K562 (cell line): Measurements from ENCODE around the gene FAM20B. TPM values are rescaled to one million over a fixed set of nuclear protein-coding genes. Genes with fewer than 3 reads are reported as not detected.

ENCODE experiments used
- ATF1 ChIP-seq, 2 experiments: fragments of 450-650 bp in 1 of 2; IDR thresholded peaks; 2 replicates each; pipeline ENCODE4 v1.6.1; 2016; ENCODE audit warnings: missing compliant biosample characterization in 1 of 2, missing genetic modification characterization in 1 of 2
- CBFA2T2 ChIP-seq: fragments of 450-650 bp; conservative IDR thresholded peaks from 2 replicates; pipeline ENCODE4 v1.6.1; 2017; ENCODE audit warnings: mild to moderate bottlenecking
- CBFA2T3 ChIP-seq: fragments of 450-650 bp; IDR thresholded peaks from 2 replicates; pipeline ENCODE4 v1.6.1; 2017
- CCNT2 ChIP-seq: IDR thresholded peaks from 2 replicates; pipeline ENCODE4 v1.6.1; 2011; ENCODE audit warnings: borderline replicate concordance, low read depth, mild to moderate bottlenecking, moderate library complexity, mixed read lengths, low read length; ENCODE audit not compliant: insufficient read length; ENCODE audit errors: extremely low read depth
- DACH1 ChIP-seq: fragments of 450-650 bp; IDR thresholded peaks from 2 replicates; pipeline ENCODE4 v1.6.1; 2018; ENCODE audit not compliant: partially characterized antibody
- ESRRA ChIP-seq: fragments of 450-650 bp; IDR thresholded peaks from 2 replicates; pipeline ENCODE4 v1.6.1; 2014; ENCODE audit warnings: low read depth, mild to moderate bottlenecking, moderate library complexity, borderline replicate concordance
- GATAD2A ChIP-seq: fragments of 450-650 bp; IDR thresholded peaks from 2 replicates; pipeline ENCODE4 v1.6.1; 2017
- HDAC6 ChIP-seq: IDR thresholded peaks from 2 replicates; pipeline ENCODE4 v1.6.1; 2012; ENCODE audit warnings: low read depth, mild to moderate bottlenecking, control low read depth, inconsistent platforms, low read length, moderate library complexity
- JUND ChIP-seq, 2 experiments: IDR thresholded peaks; 2 replicates in 1 of 2; 3 replicates in 1 of 2; pipeline ENCODE4 v1.6.1; 2011; ENCODE audit warnings: borderline replicate concordance in 2 of 2, low read depth in 2 of 2, low read length in 2 of 2, improper control_type of control experiment in 1 of 2, missing biosample characterization in 1 of 2, missing genetic modification characterization in 1 of 2, missing genetic modification reagents in 1 of 2
- MAFG ChIP-seq: fragments of 450-650 bp; conservative IDR thresholded peaks from 2 replicates; pipeline ENCODE4 v1.6.1; 2016; ENCODE audit warnings: missing genetic modification characterization, missing compliant biosample characterization
- MTA2 ChIP-seq: fragments of 450-650 bp; IDR thresholded peaks from 2 replicates; pipeline ENCODE4 v1.6.1; 2016; ENCODE audit warnings: low read depth
- NCOR1 ChIP-seq: fragments of 450-650 bp; IDR thresholded peaks from 2 replicates; pipeline ENCODE4 v1.6.1; 2016; ENCODE audit warnings: mild to moderate bottlenecking, moderate library complexity
- PHB ChIP-seq: fragments of 250-450 bp; sonication (Bioruptor Pico); IDR thresholded peaks from 2 replicates; pipeline ENCODE4 v1.5.0; 2021
- PML ChIP-seq: IDR thresholded peaks from 2 replicates; pipeline ENCODE4 v1.6.1; 2012; ENCODE audit warnings: low read length, inconsistent platforms
- RBM22 ChIP-seq: fragments of 200-400 bp; formaldehyde crosslinking; IDR thresholded peaks from 2 replicates; pipeline ENCODE4 v1.6.1; 2018; ENCODE audit warnings: low read length, low read depth; ENCODE audit not compliant: poor library complexity, severe bottlenecking
- RFX5 ChIP-seq: IDR thresholded peaks from 2 replicates; pipeline ENCODE4 v1.6.1; 2011; ENCODE audit warnings: low read depth, mild to moderate bottlenecking, improper control_type of control experiment, low read length
- SOX6 ChIP-seq: fragments of 450-650 bp; IDR thresholded peaks from 2 replicates; pipeline ENCODE4 v1.6.1; 2014; ENCODE audit warnings: mild to moderate bottlenecking
- ZNF175 ChIP-seq: fragments of 200-800 bp; sonication (Bioruptor generic); IDR thresholded peaks from 2 replicates; pipeline ENCODE4 v1.6.1; 2016; ENCODE audit warnings: low read depth, mild to moderate bottlenecking, missing genetic modification characterization, missing compliant biosample characterization
- polyA plus RNA-seq, 8 experiments: library from polyadenylated mRNA; depleted of rRNA in 4 of 8; stranded (reverse) in 5 of 8; unstranded in 3 of 8; fragments of >200 nt; fragmentation: Nextera tagmentation in 2 of 8; fragmentation: Illumina TruSeq in 1 of 8; extraction: Ambion mirVana in 2 of 8; extraction: Trizol in 1 of 8; gene quantifications; 2 replicates each; pipeline versions ENCODE4 v1.2.1 to v1.2.3, GENCODE V29; 2011 to 2014; ENCODE audit warnings: inconsistent platforms in 1 of 8, missing spikeins in 1 of 8
- total RNA-seq, 7 experiments: library from RNA; depleted of rRNA in 6 of 7; stranded (reverse); fragments of >200 nt in 6 of 7; fragmentation: Illumina TruSeq in 2 of 7; extraction: Trizol in 2 of 7; gene quantifications; 2 replicates each; pipeline versions ENCODE4 v1.2.1 to v1.2.3, GENCODE V29; 2011 to 2021; ENCODE audit warnings: low replicate concordance in 1 of 7
- TF ChIP-seq, protein P1 (sequence below), 2 experiments: fragments of 200-800 bp in 1 of 2; sonication (Bioruptor generic) in 1 of 2; sonication (generic) in 1 of 2; formaldehyde crosslinking in 1 of 2; IDR thresholded peaks in 1 of 2; conservative IDR thresholded peaks in 1 of 2; 2 replicates each; pipeline versions ENCODE4 v1.5.0 to v1.6.1; 2016 to 2020; ENCODE audit warnings: missing compliant biosample characterization in 1 of 2, missing genetic modification characterization in 1 of 2, missing genetic modification reagents in 1 of 2
- TF ChIP-seq, protein P2 (sequence below): sonication (generic); formaldehyde crosslinking; IDR thresholded peaks from 2 replicates; pipeline ENCODE4 v1.8.0; 2022; ENCODE audit warnings: mild to moderate bottlenecking, low read depth, missing genetic modification reagents
- TF ChIP-seq, protein P3 (sequence below), 2 experiments: fragments of 450-650 bp in 1 of 2; sonication (generic) in 1 of 2; formaldehyde crosslinking in 1 of 2; IDR thresholded peaks in 1 of 2; conservative IDR thresholded peaks in 1 of 2; 2 replicates each; pipeline versions ENCODE4 v1.6.1 to v1.8.1; 2016 to 2023; ENCODE audit warnings: mild to moderate bottlenecking in 2 of 2, moderate library complexity in 2 of 2, inconsistent platforms in 1 of 2, missing genetic modification reagents in 1 of 2

The FAM20B gene
- total and polyA plus RNA-seq, 9 of the 15 experiments (the other 6 are each of a cell fraction or from before 2014, with no cell fraction given): 7.2 to 67.5 (median 42.9) TPM

DNA sequence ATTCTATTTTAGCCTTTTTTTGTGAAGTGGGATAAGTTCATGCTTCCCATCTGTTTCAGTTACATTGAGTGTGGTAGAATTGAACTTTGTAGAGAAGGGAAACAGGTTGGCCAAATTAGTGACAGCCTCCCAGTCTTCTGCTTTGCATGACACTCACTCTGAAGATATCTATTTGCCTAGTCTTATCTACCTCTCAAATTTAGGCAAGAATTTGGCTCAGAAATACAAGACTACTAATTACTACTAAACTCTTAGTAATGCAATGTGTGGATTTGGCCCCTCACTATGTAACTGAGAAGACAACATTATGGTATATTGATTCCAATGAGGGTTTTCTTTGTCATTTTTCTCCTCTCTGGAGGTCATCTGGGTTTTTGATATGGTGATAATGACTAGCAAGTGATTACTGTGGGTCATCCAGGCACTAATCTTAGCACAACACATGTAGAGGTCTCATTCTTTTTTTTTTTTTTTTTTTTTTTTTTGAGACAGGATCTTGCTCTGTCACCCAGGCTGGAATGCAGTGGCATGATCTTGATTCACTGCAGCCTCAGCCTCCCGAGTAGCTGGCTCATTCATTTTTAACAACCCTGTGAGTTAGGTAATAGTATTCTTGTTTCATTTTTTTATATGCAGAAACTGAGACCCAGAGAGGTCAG, 6.3 kb downstream of the FAM20B start (continued):
- TF ChIP-seq MTA2 (peak; percentile 80), DACH1 (peak; percentile 62), MAFG (tag) (peak; percentile 78), ATF1 (CRISPR knock-in tag; IDR thresholded peaks at IDR 0.05) (no peak), ATF1 (tag; IDR thresholded peaks at IDR 0.05) (peak; percentile 38), JUND (IDR thresholded peaks at IDR 0.05; ENCODE audit: borderline replicate concordance, low read depth, low read length) (peak; percentile 61; the same call in 1 of the 2 replicates), JUND (tag; IDR thresholded peaks at IDR 0.05; ENCODE audit: borderline replicate concordance, low read depth, low read length) (peak; percentile 30; the same call in 1 of the 3 replicates), RBM22 (no peak), PML (peak; percentile 63; the same call in 1 of the 2 replicates), SOX6 (peak; percentile 86), HDAC6 (no peak), CBFA2T2 (peak; percentile 87), NCOR1 (peak; percentile 80), GATAD2A (no peak), ZNF175 (no peak), CCNT2 (peak; percentile 77), RFX5 (no peak), ESRRA (peak; percentile 55; the same call in 1 of the 2 replicates), PHB (CRISPR knock-in tag) (no peak), CBFA2T3 (peak; percentile 93)
- TF ChIP-seq, protein P1, sequence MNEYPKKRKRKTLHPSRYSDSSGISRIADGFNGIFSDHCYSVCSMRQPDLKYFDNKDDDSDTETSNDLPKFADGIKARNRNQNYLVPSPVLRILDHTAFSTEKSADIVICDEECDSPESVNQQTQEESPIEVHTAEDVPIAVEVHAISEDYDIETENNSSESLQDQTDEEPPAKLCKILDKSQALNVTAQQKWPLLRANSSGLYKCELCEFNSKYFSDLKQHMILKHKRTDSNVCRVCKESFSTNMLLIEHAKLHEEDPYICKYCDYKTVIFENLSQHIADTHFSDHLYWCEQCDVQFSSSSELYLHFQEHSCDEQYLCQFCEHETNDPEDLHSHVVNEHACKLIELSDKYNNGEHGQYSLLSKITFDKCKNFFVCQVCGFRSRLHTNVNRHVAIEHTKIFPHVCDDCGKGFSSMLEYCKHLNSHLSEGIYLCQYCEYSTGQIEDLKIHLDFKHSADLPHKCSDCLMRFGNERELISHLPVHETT (CRISPR knock-in tag; conservative IDR thresholded peaks at IDR 0.05 in 1 of 2, IDR thresholded peaks at IDR 0.05 in 1 of 2): peak in 1 of 2 experiments; percentile 74; a peak in 1 of 4 replicates
- TF ChIP-seq, protein P2, sequence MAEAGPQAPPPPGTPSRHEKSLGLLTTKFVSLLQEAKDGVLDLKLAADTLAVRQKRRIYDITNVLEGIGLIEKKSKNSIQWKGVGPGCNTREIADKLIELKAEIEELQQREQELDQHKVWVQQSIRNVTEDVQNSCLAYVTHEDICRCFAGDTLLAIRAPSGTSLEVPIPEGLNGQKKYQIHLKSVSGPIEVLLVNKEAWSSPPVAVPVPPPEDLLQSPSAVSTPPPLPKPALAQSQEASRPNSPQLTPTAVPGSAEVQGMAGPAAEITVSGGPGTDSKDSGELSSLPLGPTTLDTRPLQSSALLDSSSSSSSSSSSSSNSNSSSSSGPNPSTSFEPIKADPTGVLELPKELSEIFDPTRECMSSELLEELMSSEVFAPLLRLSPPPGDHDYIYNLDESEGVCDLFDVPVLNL (CRISPR knock-in tag): no peak
- TF ChIP-seq, protein P3, sequence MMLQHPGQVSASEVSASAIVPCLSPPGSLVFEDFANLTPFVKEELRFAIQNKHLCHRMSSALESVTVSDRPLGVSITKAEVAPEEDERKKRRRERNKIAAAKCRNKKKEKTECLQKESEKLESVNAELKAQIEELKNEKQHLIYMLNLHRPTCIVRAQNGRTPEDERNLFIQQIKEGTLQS (IDR thresholded peaks at IDR 0.05): peak; percentile 45; the same call in 1 of the 2 replicates
- TF ChIP-seq, protein P3 (CRISPR knock-in tag; conservative IDR thresholded peaks at IDR 0.05): no peak
